HEK293T (cell line): Measurements from ENCODE around the gene CYP26B1.

Experiments
- BHLHE40 ChIP-seq: fragments of 450-650 bp; IDR thresholded peaks from 2 replicates; pipeline ENCODE4 v1.6.1; 2016; ENCODE audit warnings: mild to moderate bottlenecking, moderate library complexity, borderline replicate concordance
- FOXK2 ChIP-seq: fragments of 450-650 bp; IDR thresholded peaks from 2 replicates; pipeline ENCODE4 v1.6.1; 2016; ENCODE audit warnings: mild to moderate bottlenecking
- FOXM1 ChIP-seq: fragments of 450-650 bp; IDR thresholded peaks from 2 replicates; pipeline ENCODE4 v1.6.1; 2017; ENCODE audit warnings: mild to moderate bottlenecking, borderline replicate concordance
- NFRKB ChIP-seq: fragments of 450-650 bp; IDR thresholded peaks from 2 replicates; pipeline ENCODE4 v1.6.1; 2016; ENCODE audit warnings: mild to moderate bottlenecking, moderate library complexity
- PKNOX1 ChIP-seq: fragments of 450-650 bp; IDR thresholded peaks from 2 replicates; pipeline ENCODE4 v1.6.1; 2016
- SP1 ChIP-seq: fragments of 450-650 bp; IDR thresholded peaks from 2 replicates; pipeline ENCODE4 v1.6.1; 2017
- SUZ12 ChIP-seq: fragments of 450-650 bp; IDR thresholded peaks from 2 replicates; pipeline ENCODE4 v1.6.1; 2016; ENCODE audit warnings: mild to moderate bottlenecking
- TARDBP ChIP-seq: fragments of 450-650 bp; IDR thresholded peaks from 2 replicates; pipeline ENCODE4 v1.6.1; 2016
- ZNF384 ChIP-seq: fragments of 450-650 bp; IDR thresholded peaks from 2 replicates; pipeline ENCODE4 v1.6.1; 2016

- TF ChIP-seq PKNOX1 (no peak), FOXK2 (no peak), ZNF384 (no peak), SUZ12 (no peak), NFRKB (no peak), FOXM1 (no peak), BHLHE40 (no peak), SP1 (no peak), TARDBP (no peak)
Observed at GRCh38 chr2:72096181-72096580, 51.5 kb downstream of the CYP26B1 start.
